Endothelial cell of umbilical vein (primary cell): ENCODE measurements around the gene SLC12A5. TPM values are rescaled to one million over a fixed set of nuclear protein-coding genes. Genes with fewer than 3 reads are reported as not detected.

ENCODE experiments used
- BruUV-seq: library from RNA; stranded (reverse); fragments of 400-500 nt; replicated peaks from 2 replicates; lab custom pipeline; 2021; lab: Mats Ljungman, UMichigan
- CTCF ChIA-PET: fragments of 300-600, 350-600 bp; sonication (Branson Sonifier 250); formaldehyde crosslinking; loops from one replicate; lab custom pipeline; 2021; ENCODE audit warnings: antibody characterized with exemption, inconsistent platforms; lab: Charles Lee
- POLR2A ChIA-PET: fragments of 300-600, 350-600 bp; sonication (Branson Sonifier 250); formaldehyde crosslinking; loops from one replicate; lab custom pipeline; 2021; ENCODE audit warnings: antibody characterized with exemption, inconsistent platforms; lab: Charles Lee
- DNase-seq: peaks from one replicate; pipeline ENCODE4 v3.0.0-alpha.2; 2011; ENCODE audit warnings: low read depth, low spot score
- FAIRE-seq: peaks from 2 replicates; lab custom pipeline; 2011; peaks lifted over from hg19 to GRCh38; lab: Jason Lieb, UNC
- H2AFZ ChIP-seq: 2 replicates; pipeline ENCODE4 v1.6.0; 2012; ENCODE audit warnings: low read depth, low read length, control low read depth, inconsistent platforms
- H3K27ac ChIP-seq: 2 replicates; pipeline ENCODE4 v1.5.1; 2011; ENCODE audit warnings: low read depth, mild to moderate bottlenecking, control low read depth, low read length, moderate library complexity; ENCODE audit not compliant: insufficient read depth
- H3K27me3 ChIP-seq, 2 experiments: 2 replicates each; pipeline versions ENCODE4 v1.6.0 to v1.6.1; 2011; ENCODE audit warnings: low read length in 2 of 2, mixed read lengths in 1 of 2; ENCODE audit not compliant: control insufficient read depth in 2 of 2, insufficient read depth in 2 of 2
- H3K36me3 ChIP-seq, 2 experiments: 2 replicates in 1 of 2; 3 replicates in 1 of 2; pipeline ENCODE4 v1.5.1; 2011; ENCODE audit warnings: low read length in 2 of 2, mild to moderate bottlenecking in 1 of 2, moderate library complexity in 1 of 2; ENCODE audit not compliant: control insufficient read depth in 2 of 2, insufficient read depth in 2 of 2; ENCODE audit errors: extremely low read depth in 1 of 2
- H3K4me1 ChIP-seq: 3 replicates; pipeline ENCODE4 v1.5.1; 2011; ENCODE audit warnings: mild to moderate bottlenecking, low read length; ENCODE audit not compliant: control insufficient read depth, insufficient read depth; ENCODE audit errors: extremely low read depth
- H3K4me2 ChIP-seq: 2 replicates; pipeline ENCODE4 v1.6.1; 2011; ENCODE audit warnings: low read length, control low read depth, mixed read lengths; ENCODE audit not compliant: insufficient read depth
- H3K4me3 ChIP-seq, 3 experiments: fragments of 200-600 bp in 1 of 3; sonication (generic), shearing (Covaris generic) in 1 of 3; replicated peaks in 1 of 3; 2 replicates each; pipeline ENCODE4 v1.5.1; 2011 to 2016; ENCODE audit warnings: control low read depth in 3 of 3, low read length in 3 of 3, mild to moderate bottlenecking in 2 of 3, inconsistent platforms in 1 of 3, low read depth in 1 of 3, moderate library complexity in 1 of 3; ENCODE audit not compliant: insufficient read depth in 1 of 3
- H3K79me2 ChIP-seq: 2 replicates; pipeline ENCODE4 v1.6.0; 2012; ENCODE audit warnings: low read length, inconsistent platforms; ENCODE audit not compliant: control insufficient read depth, insufficient read depth
- H3K9ac ChIP-seq: replicated peaks from 2 replicates; pipeline ENCODE3; 2011; ENCODE audit warnings: low read length, control low read depth; ENCODE audit not compliant: insufficient read depth; ENCODE audit errors: extremely low read depth
- H3K9me1 ChIP-seq: replicated peaks from 3 replicates; pipeline ENCODE4 v1.6.0; 2011; ENCODE audit warnings: mild to moderate bottlenecking, low read length; ENCODE audit not compliant: control insufficient read depth, insufficient read depth; ENCODE audit errors: extremely low read depth
- H3K9me3 ChIP-seq: replicated peaks from 2 replicates; pipeline ENCODE4 v1.5.1; 2012; ENCODE audit warnings: low read length, inconsistent platforms; ENCODE audit not compliant: control insufficient read depth, insufficient read depth
- H4K20me1 ChIP-seq: replicated peaks from 2 replicates; pipeline ENCODE3; 2011; ENCODE audit warnings: mild to moderate bottlenecking, low read length; ENCODE audit not compliant: control insufficient read depth, insufficient read depth; ENCODE audit errors: extremely low read depth
- CTCF ChIP-seq, 2 donors: IDR thresholded peaks; 1 replicate in 1 of 2; 2 replicates in 1 of 2; pipeline ENCODE4 v1.5.1; 2011; ENCODE audit warnings: low read length in 2 of 2, mild to moderate bottlenecking in 2 of 2, moderate library complexity in 2 of 2, control low read depth in 1 of 2, inconsistent platforms in 1 of 2, low read depth in 1 of 2; ENCODE audit not compliant: insufficient read depth in 1 of 2; ENCODE audit errors: extremely low read depth in 1 of 2
- EZH2 ChIP-seq: IDR thresholded peaks from 2 replicates; pipeline ENCODE4 v1.6.1; 2012; ENCODE audit warnings: borderline replicate concordance, low read depth, mild to moderate bottlenecking, moderate library complexity, low read length, inconsistent platforms; ENCODE audit not compliant: severe bottlenecking
- FOS ChIP-seq: IDR thresholded peaks from 2 replicates; pipeline ENCODE4 v1.6.1; 2011; ENCODE audit warnings: mild to moderate bottlenecking, low read length, moderate library complexity, borderline replicate concordance; ENCODE audit not compliant: insufficient read depth
- GATA2 ChIP-seq: IDR thresholded peaks from 2 replicates; pipeline ENCODE4 v1.7.0; 2011; ENCODE audit warnings: low read depth, mild to moderate bottlenecking, moderate library complexity, mixed read lengths, low read length; ENCODE audit not compliant: insufficient read length, insufficient read depth
- JUN ChIP-seq: IDR thresholded peaks from 2 replicates; pipeline ENCODE4 v1.6.1; 2011; ENCODE audit warnings: borderline replicate concordance, low read depth; ENCODE audit not compliant: insufficient read length, insufficient read depth
- MAX ChIP-seq: IDR thresholded peaks from 2 replicates; pipeline ENCODE4 v1.6.1; 2011; ENCODE audit not compliant: insufficient read depth, insufficient read length
- MYC ChIP-seq: IDR thresholded peaks from one replicate; pipeline ENCODE4 v1.6.1; 2011; ENCODE audit warnings: mild to moderate bottlenecking, low read depth, low read length
- POLR2A ChIP-seq: IDR thresholded peaks from 2 replicates; pipeline ENCODE4 v1.6.1; 2012; ENCODE audit warnings: low read depth, mild to moderate bottlenecking, control low read depth, low read length
- dilution Hi-C: fragments of 300-500 bp; cut with MboI; formaldehyde crosslinking; loops from one replicate; pipeline ENCODE4 v1.15.0; 2019; ENCODE audit warnings: low sequenced_read_pairs; ENCODE audit not compliant: extremely low pct_ligation_motif_present
- intact Hi-C: fragments of 100-400 bp; cut with micrococcal nuclease; formaldehyde crosslinking; loops from one replicate; pipeline ENCODE4 v1.10.0; 2022
- polyA plus RNA-seq, 4 experiments: library from polyadenylated mRNA; depleted of rRNA in 3 of 4; stranded (reverse) in 3 of 4; unstranded in 1 of 4; fragments of >200 nt; gene quantifications; 2 replicates each; pipeline versions ENCODE4 v1.2.1 to v1.2.3, GENCODE V29; 2011 to 2012; ENCODE audit warnings: missing spikeins in 1 of 4
- total RNA-seq: library from RNA; stranded (reverse); gene quantifications from 2 replicates; pipeline ENCODE4 v1.2.3, GENCODE V29; 2021

The SLC12A5 gene
- total and polyA plus RNA-seq, 2 donors (not counting 3 experiments of a cell fraction or from before 2014, with no cell fraction given) = 1.6 to 2.3 TPM

GRCh38 chr20:46035253-46035652, 6.2 kb downstream of the SLC12A5 start:
- Histone ChIP-seq H3K4me2 (no peak overlapping the region), H2AFZ (no peak overlapping the region), H3K4me3 (no peak overlapping the region), H3K9me1 (no peaks in the 10 kb centered on the region), H3K27me3 (peaks cover 31 to 35% of the 10 kb centered on the region in 2 experiments), H4K20me1 (no peaks in the 10 kb centered on the region), H3K27ac (no peak overlapping the region), H3K9me3 (no peaks in the 10 kb centered on the region), H3K4me1 (no peaks in the 10 kb centered on the region), H3K79me2 (no peaks in the 10 kb centered on the region), H3K9ac (no peak overlapping the region), H3K36me3 (no peaks in the 10 kb centered on the region)
- intact Hi-C loops = no loop called here
- DNase-seq = no peak
- ChIA-PET POLR2A (no interaction called here), CTCF (no interaction called here)
- FAIRE-seq = no peak
- no TSS peak for BruUV-seq
- dilution Hi-C loops = no loop called here
- no peak for TF ChIP-seq CTCF (IDR thresholded peaks at IDR 0.05; ENCODE audit: extremely low read depth in 1 of 2, insufficient read depth in 1 of 2, low read depth in 1 of 2, low read length in 2 of 2)
- TF ChIP-seq GATA2 = no peak
- TF ChIP-seq FOS = no peak
- TF ChIP-seq MYC = no peak

GRCh38 chr20:46035713-46036112, 6.7 kb downstream of the SLC12A5 start:
- H3K4me3 ChIP-seq = no peak overlapping the region
- H3K27me3 ChIP-seq = peaks cover 28 to 31% of the 10 kb centered on the region in 2 experiments
- dilution Hi-C loops (no loop called here), intact Hi-C loops (no loop called here)
- no peaks in the 10 kb centered on the region for H3K4me1 ChIP-seq
- FAIRE-seq = no peak
- H3K27ac ChIP-seq = no peak overlapping the region
- H2AFZ ChIP-seq = no peak overlapping the region
- H3K9me1 ChIP-seq = no peaks in the 10 kb centered on the region
- TF ChIP-seq POLR2A = no peak
- TF ChIP-seq GATA2 = no peak
- no peak for TF ChIP-seq MYC
- no peak for TF ChIP-seq MAX
- TF ChIP-seq JUN = no peak
- TF ChIP-seq EZH2 = no peak
- no peak for TF ChIP-seq CTCF (IDR thresholded peaks at IDR 0.05; ENCODE audit: extremely low read depth in 1 of 2, insufficient read depth in 1 of 2, low read depth in 1 of 2, low read length in 2 of 2)
- no peaks in the 10 kb centered on the region for H3K36me3 ChIP-seq
- no peak overlapping the region for H3K4me2 ChIP-seq
- H3K9me3 ChIP-seq = no peaks in the 10 kb centered on the region
- no peak overlapping the region for H3K9ac ChIP-seq
- POLR2A ChIA-PET = no interaction called here
- CTCF ChIA-PET = no interaction called here
- no peak for DNase-seq
- no TSS peak for BruUV-seq
- H3K79me2 ChIP-seq = no peaks in the 10 kb centered on the region
- H4K20me1 ChIP-seq = no peaks in the 10 kb centered on the region
